SH-SY5Y (cell line): ENCODE measurements around the gene IPO11.

Source experiments
- GATA2 ChIP-seq: IDR thresholded peaks from 2 replicates; pipeline ENCODE4 v1.6.1; 2011; ENCODE audit warnings: mild to moderate bottlenecking, low read depth, low read length
- GATA3 ChIP-seq: IDR thresholded peaks from 2 replicates; pipeline ENCODE4 v1.6.1; 2011; ENCODE audit warnings: low read depth, mild to moderate bottlenecking, low read length, moderate library complexity

Gene IPO11

GRCh38 chr5:62569470-62569869 lies 156.9 kb downstream of the IPO11 start:
- TF ChIP-seq GATA2 (no peak), GATA3 (no peak)

- TF ChIP-seq GATA2 (no peak), GATA3 (no peak)
Measured at GRCh38 chr5:62572918-62573514, 160.5 kb downstream of the IPO11 start.

GRCh38 chr5:62574599-62574998 lies 162.0 kb downstream of the IPO11 start:
- TF ChIP-seq GATA2 (no peak), GATA3 (no peak)

- TF ChIP-seq GATA2 = no peak
- TF ChIP-seq GATA3 = no peak
Measured at GRCh38 chr5:62575066-62575465, 162.5 kb downstream of the IPO11 start.

- TF ChIP-seq GATA2 (no peak), GATA3 (no peak)
Measured at GRCh38 chr5:62575489-62575888, 162.9 kb downstream of the IPO11 start.

GRCh38 chr5:62576570-62577170 lies 164.1 kb downstream of the IPO11 start:
- TF ChIP-seq GATA3 (no peak), GATA2 (no peak)

- no peak for TF ChIP-seq GATA2
- no peak for TF ChIP-seq GATA3
Measured at GRCh38 chr5:62577488-62577887, 164.9 kb downstream of the IPO11 start.

GRCh38 chr5:62578540-62578939 lies 166.0 kb downstream of the IPO11 start, which contains the start of gene LRRC70:
Gene LRRC70, plus strand, starts transcription at chr5:62578819. Its CDS starts 620 bp downstream, at chr5:62579439.
- TF ChIP-seq GATA3 = no peak
- no peak for TF ChIP-seq GATA2

GRCh38 chr5:62579761-62580160 lies 167.2 kb downstream of the IPO11 start:
- TF ChIP-seq GATA2 (no peak), GATA3 (no peak)

- TF ChIP-seq GATA2 = no peak
- TF ChIP-seq GATA3 = no peak
Measured at GRCh38 chr5:62581836-62582597, 169.5 kb downstream of the IPO11 start.

- TF ChIP-seq GATA3 = no peak
- no peak for TF ChIP-seq GATA2
Measured at GRCh38 chr5:62584391-62584790, 171.8 kb downstream of the IPO11 start.

GRCh38 chr5:62585306-62585705 lies 172.7 kb downstream of the IPO11 start:
- no peak for TF ChIP-seq GATA3
- TF ChIP-seq GATA2 = no peak

- TF ChIP-seq GATA2 (no peak), GATA3 (no peak)
Measured at GRCh38 chr5:62585751-62586150, 173.2 kb downstream of the IPO11 start.

GRCh38 chr5:62587737-62588136 lies 175.2 kb downstream of the IPO11 start:
- TF ChIP-seq GATA3 (no peak), GATA2 (no peak)

- TF ChIP-seq GATA3 (no peak), GATA2 (no peak)
Measured at GRCh38 chr5:62588668-62589067, 176.1 kb downstream of the IPO11 start.

- TF ChIP-seq GATA3 (no peak), GATA2 (no peak)
Measured at GRCh38 chr5:62589504-62589903, 176.9 kb downstream of the IPO11 start.
